Kidney (tissue), 14 donors: ENCODE data around the gene ZNF334. TPM values are rescaled to one million over a fixed set of nuclear protein-coding genes. Genes with fewer than 3 reads are reported as not detected.

Experiments
- DNase-seq, 5 donors: peaks; one replicate each; pipeline ENCODE4 v3.0.0-alpha.2; 2013 to 2020
- FAIRE-seq: peaks from 2 replicates; lab custom pipeline; 2012; peaks lifted over from hg19 to GRCh38; lab: Jason Lieb, UNC
- H3K27ac ChIP-seq, 2 donors: one replicate each; pipeline ENCODE4 v1.7.0; 2013; ENCODE audit warnings: low read depth in 2 of 2, low read length in 2 of 2, inconsistent platforms in 1 of 2
- H3K27me3 ChIP-seq: one replicate; pipeline ENCODE4 v1.7.1; 2013; ENCODE audit warnings: low read length, inconsistent platforms; ENCODE audit not compliant: control insufficient read depth, insufficient read depth
- H3K36me3 ChIP-seq, 3 donors: one replicate each; pipeline versions ENCODE4 v1.7.0 to v1.7.1; 2013; ENCODE audit warnings: low read length in 3 of 3, control low read depth in 1 of 3, inconsistent platforms in 1 of 3; ENCODE audit not compliant: insufficient read depth in 3 of 3, control insufficient read depth in 2 of 3
- H3K4me1 ChIP-seq, 3 donors: one replicate each; pipeline versions ENCODE4 v1.7.0 to v1.7.1; 2013; ENCODE audit warnings: low read length in 3 of 3, inconsistent platforms in 1 of 3, low read depth in 1 of 3; ENCODE audit not compliant: control insufficient read depth in 2 of 3, insufficient read depth in 2 of 3
- H3K4me3 ChIP-seq, 3 donors: one replicate each; pipeline versions ENCODE4 v1.7.0 to v1.8.1; 2013; ENCODE audit warnings: low read length in 3 of 3, control low read depth in 1 of 3, inconsistent platforms in 1 of 3
- H3K9ac ChIP-seq, 3 donors: one replicate each; pipeline versions ENCODE4 v1.7.0 to v1.7.1; 2013; ENCODE audit warnings: low read length in 3 of 3, control low read depth in 1 of 3, inconsistent platforms in 1 of 3
- H3K9me3 ChIP-seq, 3 donors: one replicate each; pipeline versions ENCODE4 v1.7.0 to v1.7.1; 2013; ENCODE audit warnings: low read length in 3 of 3, control low read depth in 1 of 3, inconsistent platforms in 1 of 3; ENCODE audit not compliant: control insufficient read depth in 2 of 3, insufficient read depth in 1 of 3
- intact Hi-C: fragments of 100-400 bp; cut with DNase I; formaldehyde crosslinking; loops from one replicate; pipeline ENCODE4 v1.11.1; 2022
- polyA plus RNA-seq: library from polyadenylated mRNA; stranded (reverse); fragments of 350-450 nt; fragmentation: Illumina TruSeq; extraction: RNeasy Lipid Tissue Mini Kit (QIAGEN cat#74804); gene quantifications from one replicate; pipeline ENCODE4 v1.2.3, GENCODE V29; 2014; ENCODE audit warnings: low read depth, low replicate concordance; ENCODE audit not compliant: insufficient read depth
- total RNA-seq: library from RNA; stranded (reverse); fragmentation: NEBNext Ultra II Directional; extraction: Animal tissue kit (Norgen Biotek cat#: 25700); gene quantifications from one replicate; pipeline ENCODE4 v1.2.1, GENCODE V29; 2021
- TF ChIP-seq, protein P1 (sequence below): IDR thresholded peaks from 3 replicates; pipeline ENCODE4 v1.5.1; 2012; ENCODE audit warnings: mild to moderate bottlenecking, moderate library complexity, borderline replicate concordance; ENCODE audit not compliant: insufficient read depth; ENCODE audit errors: extremely low read depth
- donor health status: control.
- donor health status: control.
- donor health status: control.
- donor health status: control.
- donor health status: control.
- donor health status: DM: yes; HTN: yes; CAD: no.
- donor health status: Normal renal cell carcinoma (clear cell type).

Gene ZNF334
- total and polyA plus RNA-seq, 2 donors from 2014 or later, result 3.7 to 8.2 TPM

DNA sequence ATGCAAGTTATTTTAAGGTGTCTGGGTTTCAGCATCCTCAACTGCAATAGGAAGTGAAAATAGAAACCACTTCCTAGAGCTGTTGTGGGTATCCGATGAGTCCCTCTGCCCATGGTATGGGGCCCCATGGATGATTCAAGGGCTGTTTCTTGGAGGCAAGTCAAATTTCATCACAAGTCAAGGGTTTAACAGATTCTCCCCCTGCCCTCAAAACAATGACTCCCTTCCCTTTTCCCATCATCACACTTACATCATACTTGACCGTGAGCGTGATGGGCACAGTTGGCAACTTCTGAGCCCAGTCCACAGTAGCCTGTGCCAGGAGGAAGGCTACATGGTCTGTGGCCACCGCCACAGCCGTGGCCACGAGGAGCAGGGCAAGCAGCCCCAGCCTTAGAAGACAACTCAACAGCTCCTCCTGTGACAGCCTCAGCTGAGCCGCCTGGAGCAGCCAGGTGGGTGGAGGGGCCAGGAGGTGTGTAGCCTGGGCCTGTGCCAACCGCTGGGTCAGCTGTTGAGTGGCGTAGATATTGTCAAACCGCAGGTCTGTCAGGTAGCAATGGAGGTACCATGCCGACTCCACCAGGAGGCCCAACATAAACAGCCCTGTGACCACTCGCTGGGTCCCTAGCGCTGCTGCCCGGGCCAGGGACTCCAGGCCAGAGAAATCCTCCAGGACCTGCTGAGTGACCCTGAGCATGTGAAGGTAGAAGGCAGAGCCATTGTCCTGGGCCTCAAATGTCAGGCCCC is 31.9 kb upstream of the ZNF334 start:
- Histone ChIP-seq H3K4me3 (no peak overlapping the region), H3K27me3 (peaks cover 3% of the 10 kb centered on the region), H3K27ac (no peak overlapping the region), H3K9ac (no peak overlapping the region), H3K9me3 (peaks cover 0 to 3% (median 0%) of the 10 kb centered on the region in 3 donors), H3K36me3 (no peaks in the 10 kb centered on the region), H3K4me1 (no peaks in the 10 kb centered on the region)
- no peak for DNase-seq
- TF ChIP-seq, protein P1, sequence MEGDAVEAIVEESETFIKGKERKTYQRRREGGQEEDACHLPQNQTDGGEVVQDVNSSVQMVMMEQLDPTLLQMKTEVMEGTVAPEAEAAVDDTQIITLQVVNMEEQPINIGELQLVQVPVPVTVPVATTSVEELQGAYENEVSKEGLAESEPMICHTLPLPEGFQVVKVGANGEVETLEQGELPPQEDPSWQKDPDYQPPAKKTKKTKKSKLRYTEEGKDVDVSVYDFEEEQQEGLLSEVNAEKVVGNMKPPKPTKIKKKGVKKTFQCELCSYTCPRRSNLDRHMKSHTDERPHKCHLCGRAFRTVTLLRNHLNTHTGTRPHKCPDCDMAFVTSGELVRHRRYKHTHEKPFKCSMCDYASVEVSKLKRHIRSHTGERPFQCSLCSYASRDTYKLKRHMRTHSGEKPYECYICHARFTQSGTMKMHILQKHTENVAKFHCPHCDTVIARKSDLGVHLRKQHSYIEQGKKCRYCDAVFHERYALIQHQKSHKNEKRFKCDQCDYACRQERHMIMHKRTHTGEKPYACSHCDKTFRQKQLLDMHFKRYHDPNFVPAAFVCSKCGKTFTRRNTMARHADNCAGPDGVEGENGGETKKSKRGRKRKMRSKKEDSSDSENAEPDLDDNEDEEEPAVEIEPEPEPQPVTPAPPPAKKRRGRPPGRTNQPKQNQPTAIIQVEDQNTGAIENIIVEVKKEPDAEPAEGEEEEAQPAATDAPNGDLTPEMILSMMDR, result no peak
- intact Hi-C loops, result no loop called here
- FAIRE-seq, result no peak

DNA sequence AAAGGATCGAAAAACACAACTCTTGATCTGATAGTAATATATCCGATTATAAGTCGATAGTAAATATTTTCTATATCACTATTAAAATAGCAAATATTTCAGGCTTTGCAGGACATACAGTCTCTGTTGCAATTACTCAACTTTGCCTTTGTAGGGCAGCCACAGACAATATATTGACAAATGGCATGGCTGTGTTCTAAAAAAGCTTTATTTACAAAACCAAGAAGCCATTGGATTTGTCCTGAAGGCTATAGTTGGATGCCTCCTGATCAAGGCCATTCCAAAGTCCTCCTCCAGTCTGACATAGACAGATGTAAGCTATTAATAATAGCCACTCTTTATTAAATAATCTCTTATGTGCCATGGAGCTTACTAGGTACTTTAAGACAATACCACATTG is 31.2 kb upstream of the ZNF334 start:
- peaks cover 3% of the 10 kb centered on the region for H3K27me3 ChIP-seq
- no peak overlapping the region for H3K4me3 ChIP-seq
- no peak overlapping the region for H3K9ac ChIP-seq
- H3K27ac ChIP-seq, result no peak overlapping the region
- TF ChIP-seq, protein P1, result no peak
- H3K4me1 ChIP-seq, result no peaks in the 10 kb centered on the region
- no peaks in the 10 kb centered on the region for H3K36me3 ChIP-seq
- intact Hi-C loops, result no loop called here
- H3K9me3 ChIP-seq, result peaks cover 0 to 3% (median 0%) of the 10 kb centered on the region in 3 donors
- FAIRE-seq, result no peak
- no peak for DNase-seq

DNA sequence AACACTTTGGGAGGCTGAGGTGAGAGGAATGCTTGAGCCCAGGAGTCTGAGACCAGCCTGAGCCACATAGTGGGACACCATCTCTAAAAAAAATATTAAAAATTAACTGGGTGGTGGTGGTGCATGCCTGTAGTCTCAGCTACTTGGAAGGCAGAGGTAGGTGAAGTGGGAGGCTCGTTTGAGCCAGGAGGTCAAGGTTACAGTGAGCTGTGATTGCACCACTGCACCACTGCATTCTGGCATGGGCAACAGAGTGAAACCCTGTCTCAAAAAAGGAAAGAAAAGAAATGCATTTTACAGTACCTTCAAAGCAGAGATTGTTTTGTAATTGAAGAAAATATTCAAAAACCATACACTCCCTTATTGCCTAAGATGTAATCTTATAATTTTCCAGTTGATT is 30.6 kb upstream of the ZNF334 start:
- Histone ChIP-seq H3K4me1 (no peaks in the 10 kb centered on the region), H3K9ac (no peak overlapping the region), H3K36me3 (no peaks in the 10 kb centered on the region), H3K9me3 (peaks cover 0 to 3% (median 0%) of the 10 kb centered on the region in 3 donors), H3K27me3 (peaks cover 3% of the 10 kb centered on the region), H3K27ac (no peak overlapping the region), H3K4me3 (no peak overlapping the region)
- no peak for FAIRE-seq
- DNase-seq, result no peak
- TF ChIP-seq, protein P1, result no peak
- intact Hi-C loops, result no loop called here
